Kidney epithelial cell (primary cell): Measurements from ENCODE around the gene MAJIN. TPM values are rescaled to one million over a fixed set of nuclear protein-coding genes. Genes with fewer than 3 reads are reported as not detected.

Source experiments
- DNase-seq: peaks from one replicate; pipeline ENCODE4 v3.0.0-alpha.2; 2010; ENCODE audit warnings: low read depth
- H3K27me3 ChIP-seq: 2 replicates; pipeline ENCODE4 v1.6.0; 2011; ENCODE audit warnings: low read length; ENCODE audit not compliant: control insufficient read depth, insufficient read depth
- H3K36me3 ChIP-seq: 2 replicates; pipeline ENCODE4 v1.5.1; 2011; ENCODE audit warnings: low read length; ENCODE audit not compliant: control insufficient read depth, insufficient read depth
- H3K4me3 ChIP-seq: 2 replicates; pipeline ENCODE4 v1.5.1; 2011; ENCODE audit warnings: low read depth, mild to moderate bottlenecking, control low read depth, low read length
- CTCF ChIP-seq: IDR thresholded peaks from 2 replicates; pipeline ENCODE4 v1.5.1; 2011; ENCODE audit warnings: mild to moderate bottlenecking, moderate library complexity, low read length, control low read depth, inconsistent platforms; ENCODE audit not compliant: insufficient read depth, poor library complexity, severe bottlenecking
- total RNA-seq: library from RNA; depleted of rRNA; stranded (reverse); fragments of >200 nt; gene quantifications from 2 replicates; pipeline ENCODE4 v1.2.3, GENCODE V29; 2015

MAJIN gene
- total RNA-seq, 1 donor from 2014 or later, result 0.17 TPM

- no peak for TF ChIP-seq CTCF
- no peak for DNase-seq
- Histone ChIP-seq H3K4me3 (peak overlapping the region; percentile 56), H3K36me3 (peaks cover 1% of the 10 kb centered on the region), H3K27me3 (no peaks in the 10 kb centered on the region)
Observed at GRCh38 chr11:64916040-64916774, 55.7 kb downstream of the MAJIN start.

DNA sequence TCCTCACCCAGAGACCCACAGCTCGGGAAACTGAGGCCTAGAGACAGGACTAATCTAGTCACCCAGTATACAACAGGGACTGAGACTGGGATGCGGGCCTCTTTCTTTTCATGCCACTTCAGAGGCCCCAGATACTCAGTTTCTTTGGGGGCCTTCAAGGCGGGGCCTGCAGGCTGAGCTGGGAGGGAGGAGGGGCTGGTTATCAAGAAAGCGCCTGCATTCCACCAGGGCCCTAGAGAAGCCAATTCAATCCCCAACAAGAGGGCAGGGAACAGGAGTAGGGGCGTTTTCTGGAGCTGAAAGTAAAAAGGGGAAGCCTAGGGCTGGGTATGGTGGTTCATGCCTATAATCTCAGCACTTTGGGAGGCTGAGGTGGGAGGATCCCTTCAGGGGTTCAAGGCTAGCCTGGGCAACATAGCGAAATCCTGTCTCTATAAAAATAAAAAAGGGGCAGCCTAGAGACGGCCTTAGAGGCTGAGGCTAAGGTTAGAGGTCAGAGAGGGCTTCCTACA is 56.5 kb downstream of the MAJIN start:
- no peak for DNase-seq
- Histone ChIP-seq H3K27me3 (no peaks in the 10 kb centered on the region), H3K36me3 (peaks cover 1% of the 10 kb centered on the region), H3K4me3 (no peak overlapping the region)
- TF ChIP-seq CTCF, result no peak

GRCh38 chr11:64914123-64914522 is 57.8 kb downstream of the MAJIN start:
- no peaks in the 10 kb centered on the region for H3K27me3 ChIP-seq
- H3K36me3 ChIP-seq, result peaks cover 1% of the 10 kb centered on the region
- DNase-seq, result no peak
- TF ChIP-seq CTCF, result no peak
- H3K4me3 ChIP-seq, result no peak overlapping the region

DNA sequence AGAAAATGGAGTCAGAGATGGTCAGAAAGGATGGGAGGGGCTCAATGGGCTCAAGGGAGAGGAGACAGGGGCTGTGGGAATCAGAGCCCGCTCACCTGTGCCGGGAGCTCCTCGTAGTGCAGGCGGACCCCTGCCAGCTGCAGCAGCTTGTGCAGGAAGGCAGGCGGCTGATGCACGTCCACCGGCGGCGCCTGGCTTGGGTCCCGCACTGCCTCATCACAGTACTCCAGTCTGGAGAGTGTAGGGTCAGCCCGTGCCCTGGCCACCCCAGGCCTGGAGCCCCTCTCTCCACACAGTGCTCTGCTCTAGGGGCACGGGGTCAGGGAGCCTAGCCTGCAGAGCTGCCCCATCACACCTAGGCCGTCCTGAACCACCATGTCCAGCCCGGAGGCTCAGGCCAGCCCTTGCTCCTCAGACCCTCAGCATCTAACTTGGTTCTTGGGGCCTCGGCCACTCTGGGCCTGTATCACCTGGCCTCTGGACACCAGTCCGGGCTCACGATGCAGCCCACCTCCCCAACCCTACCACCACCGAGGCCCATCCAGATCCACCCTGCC is 58.7 kb downstream of the MAJIN start:
- Histone ChIP-seq H3K36me3 (peaks cover 1% of the 10 kb centered on the region), H3K27me3 (no peaks in the 10 kb centered on the region), H3K4me3 (no peak overlapping the region)
- DNase-seq, result no peak
- no peak for TF ChIP-seq CTCF

DNA sequence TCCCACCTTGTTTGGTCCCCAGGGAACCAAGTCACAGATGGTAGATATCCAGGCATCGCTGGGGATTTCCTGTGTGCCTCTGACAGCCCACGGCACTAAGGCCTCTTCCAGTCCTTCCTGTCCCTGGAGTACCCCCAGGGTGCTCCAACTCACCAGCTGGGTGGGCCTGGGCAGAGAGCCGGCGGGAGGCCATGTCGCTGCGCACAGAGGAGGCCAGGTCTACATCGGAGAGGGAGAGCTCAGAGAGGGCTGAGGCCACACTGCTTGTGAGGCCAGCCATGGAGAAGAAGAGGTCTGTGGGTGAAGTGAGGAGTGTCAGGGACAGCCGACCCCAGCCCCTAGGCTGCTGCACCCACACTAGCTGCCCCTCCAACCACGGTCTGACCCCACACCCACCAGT is 60.2 kb downstream of the MAJIN start:
- no peak for TF ChIP-seq CTCF
- no peak for DNase-seq
- no peaks in the 10 kb centered on the region for H3K27me3 ChIP-seq
- no peak overlapping the region for H3K4me3 ChIP-seq
- peaks cover 1% of the 10 kb centered on the region for H3K36me3 ChIP-seq
